ENCODE data around the gene SELENOT.
A peak's percentile ranks its signal among the peaks of the same experiment; 100 is the strongest.
"Not testable (repeated sequence)": the region's sequence is repeated elsewhere in the genome, so short reads cannot be mapped to it uniquely, and the experiment has no call there.

The SELENOT gene

GRCh38 chr3:150594150-150594549 is 9.0 kb upstream of the SELENOT start:
- Histone ChIP-seq H3K79me2 (ENCODE audit: control insufficient read depth, insufficient read depth, low read length, poor library complexity) (peaks cover 2% of the 10 kb centered on the region), H3K9me3 (ENCODE audit: insufficient read depth, low read depth, low read length) (no peaks in the 10 kb centered on the region), H4K12ac (ENCODE audit: low read depth, low read length) (no peak overlapping the region), H3K79me1 (ENCODE audit: low read length) (peaks cover 8% of the 10 kb centered on the region), H2BK12ac (ENCODE audit: low read length) (no peak overlapping the region), H3K27me3 (ENCODE audit: insufficient read depth, low read length) (no peaks in the 10 kb centered on the region), H3K4me2 (ENCODE audit: low read length) (no peak overlapping the region), H3K4me3 (ENCODE audit: low read depth, low read length) (no peak overlapping the region), H2BK5ac (ENCODE audit: low read depth, low read length, poor library complexity) (no peak overlapping the region), H3K4me1 (ENCODE audit: control insufficient read depth in 1 of 2, insufficient read depth in 2 of 2, low read length in 2 of 2) (peaks cover 6 to 9% of the 10 kb centered on the region in 2 experiments), H3K4ac (ENCODE audit: low read depth, low read length) (no peak overlapping the region), H2AK5ac (ENCODE audit: low read length) (no peak overlapping the region), H4K91ac (ENCODE audit: low read depth, low read length) (no peak overlapping the region), H3K14ac (ENCODE audit: low read length) (no peak overlapping the region), H4K8ac (ENCODE audit: low read depth, low read length) (no peak overlapping the region), H3K9ac (ENCODE audit: low read length) (no peak overlapping the region), H2AFZ (ENCODE audit: insufficient read depth, low read length, poor library complexity) (no peak overlapping the region), H3K23ac (ENCODE audit: low read length) (no peak overlapping the region), H2BK120ac (ENCODE audit: insufficient read depth, low read length, poor library complexity) (no peak overlapping the region), H3K18ac (ENCODE audit: low read length) (no peak overlapping the region), H3K27ac (ENCODE audit: low read depth, low read length) (no peak overlapping the region), H3K36me3 (ENCODE audit: control insufficient read depth in 1 of 2, insufficient read depth in 2 of 2, low read length in 2 of 2) (peaks cover 0 to 2% of the 10 kb centered on the region in 2 experiments)
- 100% methylated on average over 1 of the region's 4 CpGs for WGBS (ENCODE audit: extremely low coverage, insufficient coverage, insufficient read length)
- no peak for DNase-seq

- no peak overlapping the region for H3K18ac ChIP-seq (ENCODE audit: low read length)
- peaks cover 0 to 2% of the 10 kb centered on the region in 2 experiments for H3K36me3 ChIP-seq (ENCODE audit: control insufficient read depth in 1 of 2, insufficient read depth in 2 of 2, low read length in 2 of 2)
- H3K4me2 ChIP-seq (ENCODE audit: low read length), result no peak overlapping the region
- H3K4me1 ChIP-seq (ENCODE audit: control insufficient read depth in 1 of 2, insufficient read depth in 2 of 2, low read length in 2 of 2), result peaks cover 14 to 16% of the 10 kb centered on the region in 2 experiments
- no peak overlapping the region for H3K4me3 ChIP-seq (ENCODE audit: low read depth, low read length)
- peaks cover 14% of the 10 kb centered on the region for H3K79me1 ChIP-seq (ENCODE audit: low read length)
- H3K79me2 ChIP-seq (ENCODE audit: control insufficient read depth, insufficient read depth, low read length, poor library complexity), result peaks cover 3% of the 10 kb centered on the region
- H3K14ac ChIP-seq (ENCODE audit: low read length), result no peak overlapping the region
- no peak for DNase-seq
- H2BK5ac ChIP-seq (ENCODE audit: low read depth, low read length, poor library complexity), result no peak overlapping the region
- no peak overlapping the region for H2AFZ ChIP-seq (ENCODE audit: insufficient read depth, low read length, poor library complexity)
- no peak overlapping the region for H3K27ac ChIP-seq (ENCODE audit: low read depth, low read length)
- no peak overlapping the region for H3K9ac ChIP-seq (ENCODE audit: low read length)
- no peak overlapping the region for H3K4ac ChIP-seq (ENCODE audit: low read depth, low read length)
- H4K8ac ChIP-seq (ENCODE audit: low read depth, low read length), result no peak overlapping the region
- peak overlapping the region; percentile 47 for H4K91ac ChIP-seq (ENCODE audit: low read depth, low read length)
- WGBS (ENCODE audit: extremely low coverage, insufficient coverage, insufficient read length), result no CpG with 5 or more reads among the region's 4 CpGs
- no peak overlapping the region for H2BK120ac ChIP-seq (ENCODE audit: insufficient read depth, low read length, poor library complexity)
- no peak overlapping the region for H4K12ac ChIP-seq (ENCODE audit: low read depth, low read length)
- H3K27me3 ChIP-seq (ENCODE audit: insufficient read depth, low read length), result no peaks in the 10 kb centered on the region
- H2BK12ac ChIP-seq (ENCODE audit: low read length), result no peak overlapping the region
- H3K23ac ChIP-seq (ENCODE audit: low read length), result no peak overlapping the region
- H2AK5ac ChIP-seq (ENCODE audit: low read length), result no peak overlapping the region
- no peaks in the 10 kb centered on the region for H3K9me3 ChIP-seq (ENCODE audit: insufficient read depth, low read depth, low read length)
These were observed 5.5 kb upstream of the SELENOT start for GRCh38 chr3:150597646-150598045.

- Histone ChIP-seq H3K9me3 (ENCODE audit: insufficient read depth, low read depth, low read length) (no peaks in the 10 kb centered on the region), H3K79me1 (ENCODE audit: low read length) (peaks cover 23% of the 10 kb centered on the region), H3K4me3 (ENCODE audit: low read depth, low read length) (no peak overlapping the region), H3K4me2 (ENCODE audit: low read length) (peak overlapping the region; percentile 55), H2BK12ac (ENCODE audit: low read length) (no peak overlapping the region), H3K9ac (ENCODE audit: low read length) (no peak overlapping the region), H4K8ac (ENCODE audit: low read depth, low read length) (no peak overlapping the region), H3K4me1 (ENCODE audit: control insufficient read depth in 1 of 2, insufficient read depth in 2 of 2, low read length in 2 of 2) (peaks cover 14 to 16% of the 10 kb centered on the region in 2 experiments), H4K12ac (ENCODE audit: low read depth, low read length) (no peak overlapping the region), H3K14ac (ENCODE audit: low read length) (no peak overlapping the region), H2BK120ac (ENCODE audit: insufficient read depth, low read length, poor library complexity) (peak overlapping the region; percentile 48), H3K27me3 (ENCODE audit: insufficient read depth, low read length) (no peaks in the 10 kb centered on the region), H4K91ac (ENCODE audit: low read depth, low read length) (peak overlapping the region; percentile 41), H3K27ac (ENCODE audit: low read depth, low read length) (peak overlapping the region; percentile 87), H2AK5ac (ENCODE audit: low read length) (peak overlapping the region; percentile 13), H3K18ac (ENCODE audit: low read length) (no peak overlapping the region), H3K36me3 (ENCODE audit: control insufficient read depth in 1 of 2, insufficient read depth in 2 of 2, low read length in 2 of 2) (no peaks in the 10 kb centered on the region), H2AFZ (ENCODE audit: insufficient read depth, low read length, poor library complexity) (no peak overlapping the region), H3K4ac (ENCODE audit: low read depth, low read length) (no peak overlapping the region), H2BK5ac (ENCODE audit: low read depth, low read length, poor library complexity) (peak overlapping the region; percentile 29), H3K23ac (ENCODE audit: low read length) (no peak overlapping the region), H3K79me2 (ENCODE audit: control insufficient read depth, insufficient read depth, low read length, poor library complexity) (peaks cover 14% of the 10 kb centered on the region)
- DNase-seq, result peak; percentile 85
- no CpG with 5 or more reads among the region's 4 CpGs for WGBS (ENCODE audit: extremely low coverage, insufficient coverage, insufficient read length)
These were observed 3.4 kb upstream of the SELENOT start for GRCh38 chr3:150599611-150600297.

- H3K4me3 ChIP-seq (ENCODE audit: low read depth, low read length); H3K9me3 ChIP-seq (ENCODE audit: insufficient read depth, low read depth, low read length); H3K9ac ChIP-seq (ENCODE audit: low read length); H2AK5ac ChIP-seq (ENCODE audit: low read length); H4K12ac ChIP-seq (ENCODE audit: low read depth, low read length); H3K23ac ChIP-seq (ENCODE audit: low read length); H3K4me2 ChIP-seq (ENCODE audit: low read length); H3K36me3 ChIP-seq (ENCODE audit: control insufficient read depth in 1 of 2, insufficient read depth in 2 of 2, low read length in 2 of 2); H3K27me3 ChIP-seq (ENCODE audit: insufficient read depth, low read length): not testable (repeated sequence)
- peak overlapping the region; percentile 83 for H2BK120ac ChIP-seq (ENCODE audit: insufficient read depth, low read length, poor library complexity)
- peak overlapping the region; percentile 66 for H3K27ac ChIP-seq (ENCODE audit: low read depth, low read length)
- peak overlapping the region; percentile 52 for H3K18ac ChIP-seq (ENCODE audit: low read length)
- peaks cover 14 to 16% of the 10 kb centered on the region in 2 experiments for H3K4me1 ChIP-seq (ENCODE audit: control insufficient read depth in 1 of 2, insufficient read depth in 2 of 2, low read length in 2 of 2)
- H2BK5ac ChIP-seq (ENCODE audit: low read depth, low read length, poor library complexity), result peak overlapping the region; percentile 79
- H2AFZ ChIP-seq (ENCODE audit: insufficient read depth, low read length, poor library complexity), result peak overlapping the region; percentile 28
- H3K4ac ChIP-seq (ENCODE audit: low read depth, low read length), result peak overlapping the region; percentile 44
- peak overlapping the region; percentile 60 for H3K14ac ChIP-seq (ENCODE audit: low read length)
- peak overlapping the region; percentile 47 for H4K8ac ChIP-seq (ENCODE audit: low read depth, low read length)
- peak; percentile 3 to 25 for DNase-seq
- H2BK12ac ChIP-seq (ENCODE audit: low read length), result peak overlapping the region; percentile 68
- H4K91ac ChIP-seq (ENCODE audit: low read depth, low read length), result peak overlapping the region; percentile 63
- peaks cover 14% of the 10 kb centered on the region for H3K79me2 ChIP-seq (ENCODE audit: control insufficient read depth, insufficient read depth, low read length, poor library complexity)
- peaks cover 23% of the 10 kb centered on the region for H3K79me1 ChIP-seq (ENCODE audit: low read length)
- WGBS (ENCODE audit: extremely low coverage, insufficient coverage, insufficient read length), result no CpG with 5 or more reads among the region's 13 CpGs
These were observed 2.2 kb upstream of the SELENOT start for GRCh38 chr3:150600647-150601530.

Measured in trophoblast cell (in vitro differentiated cells and primary cell).